GM21367 (cell line): ENCODE results near the gene TAF10.

Experiments used
- ATAC-seq: cut with Tn5 transposase; IDR thresholded peaks from one replicate; pipeline ENCODE4 v1.9.1; 2021; ENCODE audit not compliant: unreplicated experiment

Gene TAF10

DNA sequence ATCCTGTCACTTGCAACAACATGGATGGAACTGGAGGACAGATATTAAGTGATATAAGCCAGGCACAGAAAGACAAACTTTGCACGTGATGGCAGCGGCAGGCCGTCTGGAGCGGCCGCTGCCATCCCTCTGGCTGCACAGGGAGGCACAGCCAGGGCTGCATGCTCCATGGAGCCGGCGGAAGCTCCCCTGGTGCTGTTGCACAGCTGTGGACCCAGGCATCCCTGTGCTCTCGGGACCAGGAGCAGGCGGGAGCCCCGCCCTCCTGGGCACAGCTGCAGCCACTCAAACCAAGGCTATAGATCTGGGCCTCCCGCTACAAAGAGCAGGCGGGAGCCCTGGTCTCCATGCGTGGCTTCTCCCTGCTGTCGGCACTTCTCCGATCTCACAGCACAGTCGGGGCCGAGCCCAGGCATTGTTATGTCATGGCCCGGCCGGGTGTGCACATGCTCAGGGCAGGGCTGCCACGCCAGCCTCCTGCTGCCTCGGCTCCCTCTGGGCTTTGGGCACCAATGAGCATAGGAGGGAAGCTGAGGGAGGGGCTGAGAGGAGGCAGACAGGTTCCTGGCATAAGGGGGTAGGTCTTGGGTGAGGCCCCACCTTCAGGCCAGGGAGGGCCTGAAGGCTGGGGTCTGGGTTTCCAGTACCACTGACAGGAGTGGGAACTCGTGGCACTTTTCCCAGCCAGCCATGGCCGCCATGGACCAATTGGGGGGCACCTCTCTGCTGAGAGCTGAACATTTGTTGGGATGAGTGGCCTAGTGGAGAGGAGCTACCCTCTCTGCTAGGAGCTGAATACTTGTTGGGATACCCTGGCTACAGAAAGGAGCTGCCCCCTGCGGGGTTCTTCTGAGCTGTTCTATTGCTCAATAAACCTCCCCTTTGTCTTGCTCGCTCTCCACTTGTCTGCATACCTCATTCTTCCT is 25.3 kb downstream of the TAF10 start:
- ATAC-seq = no peak

DNA sequence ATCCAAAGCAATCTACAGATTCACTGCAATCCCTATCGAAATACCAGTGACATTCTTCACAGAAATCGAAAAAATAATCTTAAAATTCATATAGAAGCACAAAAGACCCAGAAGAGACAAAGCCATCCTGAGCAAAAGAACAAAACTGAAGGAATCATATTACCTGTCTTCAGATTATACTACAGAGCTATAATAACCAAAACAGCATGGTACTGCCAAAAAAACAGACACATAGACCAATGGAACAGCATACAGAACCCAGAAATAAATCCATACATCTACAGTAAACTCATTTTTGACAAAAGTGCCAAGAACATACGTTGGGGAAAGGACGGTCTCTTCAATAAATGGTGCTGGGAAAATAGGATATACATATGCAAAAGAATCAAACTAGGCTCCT is 27.5 kb downstream of the TAF10 start:
- ATAC-seq = no peak

DNA sequence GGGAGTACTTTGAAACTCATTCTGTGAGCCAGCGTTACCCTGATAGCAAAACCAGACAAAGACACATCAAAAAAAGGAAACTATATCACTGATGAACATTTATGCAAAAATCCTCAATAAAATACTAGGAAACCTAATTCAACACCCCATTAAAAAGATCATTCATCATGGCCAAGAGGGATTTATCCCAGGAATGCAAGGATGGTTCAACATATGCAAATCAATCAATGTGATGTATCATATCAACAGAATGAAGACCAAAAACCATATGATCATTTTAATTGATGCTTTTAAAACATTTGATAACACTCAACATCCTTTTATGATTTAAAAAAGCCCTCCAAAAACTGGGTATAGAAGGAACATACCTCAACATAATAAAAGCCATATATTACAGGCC is 28.4 kb downstream of the TAF10 start:
- no peak for ATAC-seq

DNA sequence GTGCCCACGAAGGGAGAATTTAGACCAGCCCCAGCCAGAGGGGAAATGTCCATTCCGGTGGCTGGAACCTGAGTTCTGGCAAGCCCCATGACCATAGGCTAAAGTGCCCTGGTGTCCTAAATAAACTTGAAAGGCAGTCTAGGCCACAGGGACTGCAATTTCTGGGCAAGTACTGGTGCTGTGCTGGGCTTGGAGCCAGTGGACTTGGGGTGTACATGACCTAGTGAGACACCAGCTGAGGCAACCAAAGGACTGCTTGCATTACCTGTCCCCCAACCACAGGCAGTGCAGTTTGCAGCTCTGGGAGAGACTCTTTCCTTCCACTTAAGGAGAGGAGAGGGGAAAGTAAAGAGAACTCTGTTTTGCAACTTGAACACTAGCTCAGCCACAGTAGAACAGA is 32.3 kb downstream of the TAF10 start:
- no peak for ATAC-seq

DNA sequence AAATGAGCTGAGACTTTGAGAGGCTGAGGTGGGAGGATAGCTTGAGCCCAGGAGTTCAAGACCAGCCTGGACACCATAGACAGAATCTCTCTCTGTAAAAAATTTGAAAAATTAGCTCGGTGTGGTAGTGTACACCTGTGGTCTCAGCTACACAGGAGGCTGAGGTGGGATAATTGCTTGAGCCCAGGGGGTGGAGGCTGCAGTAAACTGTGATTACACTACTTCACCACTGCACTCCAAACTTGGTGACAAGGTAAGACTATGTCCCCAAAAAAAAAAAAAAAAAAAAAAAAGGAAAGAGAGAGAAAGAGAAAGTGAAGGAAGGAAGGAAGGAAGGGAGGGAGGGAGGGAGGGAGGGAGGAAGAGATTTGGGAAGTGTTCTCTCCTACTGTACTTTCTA is 33.9 kb downstream of the TAF10 start:
- ATAC-seq = no peak

DNA sequence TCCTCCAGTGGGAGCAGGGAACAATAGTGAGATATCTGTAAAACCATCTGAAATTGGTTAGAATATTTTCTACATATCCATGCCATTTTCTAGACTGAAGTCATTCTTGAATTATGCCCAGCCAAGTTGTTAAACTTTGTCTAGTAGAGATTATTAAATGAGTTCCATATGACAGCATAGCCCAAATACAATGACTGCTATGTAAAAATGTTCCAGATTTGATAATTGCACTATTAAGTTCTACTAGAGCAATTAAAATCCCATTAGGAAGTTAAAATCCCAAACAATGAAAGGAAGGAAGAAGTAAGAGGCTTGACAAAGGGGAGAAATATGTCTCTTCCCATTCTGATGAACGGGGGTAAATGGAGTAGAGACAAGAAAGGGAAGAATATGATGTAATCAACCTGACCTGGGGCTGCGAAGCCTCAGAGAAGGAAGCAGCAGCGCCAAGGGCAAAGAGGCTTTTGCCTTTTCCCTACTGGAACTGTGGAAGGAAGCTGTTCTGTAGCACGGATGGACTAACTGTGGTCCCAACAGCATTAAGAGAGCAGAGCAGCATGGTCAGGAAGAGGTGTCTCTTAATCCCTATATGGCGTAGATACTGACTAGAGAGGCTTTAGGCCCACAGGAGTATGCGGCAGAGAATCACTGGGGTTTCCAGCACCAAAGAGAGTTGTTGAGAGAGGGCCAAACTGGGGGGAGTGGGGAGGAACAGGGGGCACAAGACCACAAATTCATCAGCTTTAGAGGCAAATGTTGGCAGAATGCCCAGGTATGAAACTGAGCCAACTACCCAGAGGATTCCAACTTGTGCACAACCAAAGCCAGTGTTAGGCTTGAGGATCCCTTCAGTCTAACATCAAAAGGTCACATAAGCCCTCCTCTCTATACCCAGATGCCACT is 35.3 kb downstream of the TAF10 start:
- no peak for ATAC-seq

DNA sequence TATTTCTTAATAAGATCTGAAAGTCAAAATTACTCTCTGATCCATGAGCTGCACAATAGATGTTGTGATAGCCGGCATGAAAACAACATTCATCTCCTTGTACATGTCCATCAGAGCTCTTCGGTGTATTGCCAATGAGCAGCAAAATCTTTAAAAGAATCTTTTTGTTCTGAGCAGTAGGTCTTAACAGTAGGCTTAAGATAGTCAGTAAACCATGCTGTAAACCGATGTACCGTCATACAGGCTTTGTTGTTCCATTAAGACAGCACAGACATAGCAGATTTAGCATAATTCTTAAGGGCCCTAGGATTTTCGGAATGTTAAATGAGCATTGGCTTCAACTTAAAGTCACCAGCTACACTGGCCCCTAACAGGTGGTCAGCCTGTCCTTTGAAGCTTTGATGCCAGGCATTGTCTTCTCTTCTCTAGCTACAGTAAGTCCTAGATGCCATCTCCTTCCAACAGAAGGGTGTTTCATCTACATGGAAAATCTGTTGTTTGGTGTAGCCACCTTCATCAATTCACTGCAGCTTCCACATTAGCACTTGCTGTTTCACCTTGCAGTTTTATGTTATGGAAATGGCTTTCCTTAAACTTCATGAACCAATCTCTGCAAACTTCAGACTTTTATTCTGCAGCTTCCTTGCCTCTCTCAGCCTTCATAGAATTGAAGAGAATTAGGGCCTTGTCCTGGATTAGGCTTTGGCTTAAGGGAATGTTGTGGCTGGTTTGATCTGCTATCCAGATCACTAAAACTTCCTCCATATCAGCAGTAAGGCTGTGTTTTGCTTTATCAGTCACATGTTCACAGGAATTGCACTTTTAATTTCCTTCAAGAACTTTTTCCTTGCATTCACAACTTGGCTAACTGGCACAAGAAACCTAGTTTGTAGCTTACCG is 37.0 kb downstream of the TAF10 start:
- ATAC-seq = no peak

DNA sequence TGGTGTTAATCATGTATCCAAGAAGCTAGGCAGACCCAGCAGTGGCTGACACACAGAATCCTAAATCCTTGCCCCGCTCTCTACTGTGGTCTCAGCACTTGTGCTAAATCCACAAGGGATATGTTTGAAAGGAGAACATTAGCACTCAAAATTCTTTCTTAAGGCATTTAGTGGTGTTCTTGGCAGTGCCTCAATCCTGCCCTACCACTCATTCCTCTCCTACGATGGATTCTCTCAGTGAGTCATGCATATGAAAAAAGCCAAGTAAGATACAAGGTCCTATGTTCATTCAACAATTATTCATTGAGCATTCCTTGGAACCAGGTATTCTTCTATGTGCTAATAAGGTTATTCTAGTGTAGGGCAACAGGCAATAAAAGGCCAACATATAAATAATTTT is 39.8 kb downstream of the TAF10 start:
- no peak for ATAC-seq

DNA sequence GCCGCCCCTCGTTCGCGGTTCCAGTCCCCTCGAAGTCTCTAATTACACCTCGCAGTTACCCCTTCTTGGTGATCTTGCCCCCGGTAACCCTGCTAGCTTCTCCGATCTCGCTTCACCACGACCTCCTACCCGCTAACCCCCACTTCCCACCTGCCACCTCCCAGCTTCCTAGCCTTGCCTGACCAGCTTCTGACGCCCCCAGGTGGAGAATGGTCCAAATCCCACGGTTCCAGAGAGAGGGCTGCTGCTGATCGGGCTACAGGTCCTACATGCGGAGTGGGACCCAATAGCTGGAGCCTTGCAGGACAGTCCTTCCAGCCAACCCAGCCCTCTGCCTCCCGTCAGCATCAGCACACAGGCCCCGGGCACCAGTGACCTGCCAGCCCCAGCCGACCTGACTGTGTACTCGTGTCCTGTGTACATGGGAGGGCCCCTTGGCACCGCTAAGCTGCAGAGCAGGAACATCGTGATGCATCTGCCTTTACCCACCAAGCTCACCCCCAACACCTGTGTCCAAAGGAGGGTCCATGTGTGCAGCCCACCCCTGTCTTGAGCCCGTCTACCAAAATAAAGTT is 40.5 kb downstream of the TAF10 start:
- ATAC-seq = no peak

DNA sequence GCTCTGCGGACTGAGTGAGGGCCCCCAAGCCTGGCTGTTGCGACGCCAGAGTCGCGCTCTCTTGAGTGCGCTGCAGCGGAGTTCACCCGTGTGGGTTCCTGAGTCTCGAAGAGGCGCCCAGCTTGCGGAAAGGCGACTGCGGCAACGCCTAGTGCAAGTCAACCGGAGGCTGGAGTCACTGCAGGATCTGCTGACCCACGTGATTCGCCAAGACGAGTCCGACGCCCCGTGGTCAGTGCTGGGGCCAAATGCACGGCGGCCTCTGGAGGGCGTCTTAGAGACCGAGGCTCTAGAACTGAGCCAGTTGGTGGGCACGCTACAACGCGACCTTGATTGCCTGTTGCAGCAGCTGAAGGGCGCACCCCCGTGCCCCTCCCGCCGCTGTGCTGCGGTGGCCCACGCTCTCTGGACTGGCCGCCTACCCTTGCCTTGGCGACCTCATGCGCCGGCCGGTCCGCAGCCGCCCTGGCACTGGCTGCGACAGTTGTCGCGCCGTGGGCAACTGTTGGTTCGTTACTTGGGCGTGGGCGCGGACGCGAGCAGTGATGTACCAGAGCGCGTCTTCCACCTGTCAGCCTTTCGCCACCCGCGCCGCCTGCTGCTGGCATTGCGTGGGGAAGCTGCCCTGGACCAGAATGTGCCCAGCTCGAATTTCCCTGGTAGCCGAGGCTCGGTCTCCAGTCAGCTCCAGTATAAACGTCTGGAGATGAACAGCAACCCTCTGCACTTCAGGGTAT is 41.2 kb downstream of the TAF10 start:
- no peak for ATAC-seq

DNA sequence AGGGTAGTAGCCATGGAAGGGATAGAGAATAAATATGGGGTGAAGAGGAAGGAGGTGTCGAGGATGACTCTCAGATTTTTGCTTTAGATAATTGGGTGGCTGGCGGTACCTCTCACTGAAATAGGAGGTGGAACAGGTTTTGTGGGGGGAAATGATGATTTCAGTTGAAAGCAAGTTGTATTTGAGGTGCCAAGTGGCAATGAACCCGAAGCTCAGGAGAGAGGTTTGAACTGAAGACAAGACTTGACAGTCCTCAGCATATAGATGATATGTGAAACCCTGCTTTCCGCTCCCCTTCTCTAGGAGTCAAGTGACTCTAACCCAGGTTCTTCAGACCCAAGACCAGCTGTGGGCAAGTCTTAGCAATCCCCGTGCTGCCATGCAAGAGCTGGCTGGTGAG is 42.3 kb downstream of the TAF10 start:
- ATAC-seq = no peak

DNA sequence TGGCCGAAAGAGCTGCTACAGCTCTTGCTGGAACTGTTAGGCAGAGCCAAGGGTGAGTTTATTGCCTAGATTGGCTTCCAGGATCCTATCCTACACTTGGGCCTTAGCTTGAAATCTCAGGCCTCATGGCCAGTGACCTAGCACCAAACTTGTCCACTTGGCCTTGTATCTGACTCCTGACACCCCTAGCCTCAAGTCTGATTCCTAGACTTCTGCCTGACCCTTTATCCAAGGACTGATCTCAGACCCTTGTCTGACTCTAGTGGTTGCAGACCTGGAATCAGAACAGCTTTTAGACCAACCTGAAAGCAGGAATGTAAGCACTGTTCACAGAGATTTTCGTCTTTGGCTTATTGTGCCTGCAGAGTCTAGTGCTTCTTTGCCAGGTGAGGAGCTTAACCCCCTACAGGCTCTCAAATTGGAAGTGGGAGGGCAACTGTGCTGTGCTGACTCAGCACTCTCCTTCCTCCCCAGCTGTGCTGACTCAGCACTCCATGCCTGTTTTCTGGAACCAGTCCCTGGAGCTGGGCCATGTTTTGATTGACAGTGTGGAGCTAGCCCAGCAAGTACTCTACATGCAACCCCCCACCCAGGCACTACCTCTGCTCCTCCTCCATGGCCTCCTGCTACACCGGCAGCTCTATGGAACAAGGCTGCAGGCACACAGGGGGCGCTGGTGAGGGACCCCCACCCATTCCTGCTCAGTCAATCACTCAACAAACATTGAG is 43.7 kb downstream of the TAF10 start:
- no peak for ATAC-seq

DNA sequence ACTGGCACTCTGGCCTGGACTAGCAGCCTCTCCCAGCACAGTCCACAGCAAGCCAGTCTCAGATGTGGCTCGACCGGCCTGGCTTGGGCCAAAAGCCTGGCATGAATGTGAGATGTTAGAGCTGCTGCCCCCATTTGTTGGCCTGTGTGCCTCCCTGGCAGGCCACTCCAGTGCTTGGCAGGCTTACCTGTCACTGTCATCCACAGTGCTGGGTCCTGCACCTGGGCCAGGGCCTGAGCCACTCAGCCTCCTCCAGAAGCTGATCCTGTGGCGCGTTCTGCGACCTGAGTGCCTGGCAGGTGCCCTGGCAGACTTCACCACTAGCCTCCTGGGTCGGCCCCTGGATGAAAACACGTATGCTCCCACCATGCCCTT is 44.7 kb downstream of the TAF10 start:
- ATAC-seq = no peak

DNA sequence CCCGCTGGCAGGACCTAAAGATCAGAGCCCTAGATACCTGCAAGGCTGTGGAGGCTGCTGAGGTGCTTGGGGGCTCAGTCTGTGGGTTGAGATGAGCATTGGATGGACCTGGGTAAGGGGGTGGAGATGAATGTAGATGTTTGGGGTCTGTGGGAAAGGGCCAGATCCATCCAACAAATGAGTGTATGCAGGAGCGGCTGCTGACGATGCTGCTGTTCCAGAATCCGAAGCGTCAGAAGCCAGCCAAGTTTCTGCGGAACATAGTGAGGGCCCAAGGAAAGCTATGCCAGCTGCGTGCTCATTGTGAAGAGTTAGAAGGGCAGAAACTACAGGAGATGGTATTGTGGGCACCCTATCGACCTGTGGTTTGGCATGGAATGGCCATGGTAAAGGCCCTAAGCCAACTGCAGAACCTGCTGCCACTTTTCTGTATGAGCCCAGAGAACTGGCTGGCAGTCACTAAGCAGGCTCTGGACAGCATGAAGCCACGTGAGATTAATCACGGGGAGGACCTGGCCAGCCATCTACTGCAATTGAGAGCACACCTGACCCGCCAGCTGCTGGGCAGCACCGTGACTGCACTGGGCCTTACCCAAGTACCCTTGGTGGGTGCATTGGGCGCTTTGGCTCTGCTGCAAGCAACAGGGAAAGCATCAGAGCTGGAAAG is 45.2 kb downstream of the TAF10 start:
- ATAC-seq = no peak

DNA sequence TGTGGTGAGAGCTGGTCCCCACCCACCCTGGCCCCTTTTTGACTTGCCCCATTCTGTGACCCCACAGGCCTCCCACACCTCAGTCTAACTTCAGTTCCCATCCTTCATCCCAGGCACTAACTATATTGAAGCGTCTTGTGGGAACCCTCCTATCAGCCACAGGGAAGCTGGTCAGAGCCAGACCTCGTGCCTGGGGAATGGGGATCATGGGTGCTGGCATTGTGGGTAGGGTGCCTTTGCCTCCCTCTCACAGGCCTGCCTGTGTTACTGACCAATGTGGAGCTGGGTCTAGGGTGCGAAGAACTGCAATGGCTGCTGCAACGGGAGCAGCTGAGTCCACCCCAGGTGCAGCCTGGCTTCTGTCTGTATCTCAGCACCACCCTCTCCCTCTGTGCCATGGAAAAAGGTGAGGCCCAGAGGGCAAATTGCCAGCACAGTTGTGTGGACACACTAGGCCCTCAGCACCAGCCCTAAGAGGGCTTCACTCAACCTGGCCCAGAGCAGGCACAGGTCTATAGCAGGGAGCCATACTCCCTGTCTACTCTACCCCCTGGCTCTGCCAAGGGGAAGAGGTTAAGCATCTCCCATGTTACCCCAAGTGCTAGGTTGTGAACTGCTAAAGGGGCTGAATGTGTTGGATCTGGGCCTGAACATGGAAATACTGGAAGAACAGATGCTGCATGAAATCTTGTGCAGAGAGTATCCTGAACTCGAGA is 45.9 kb downstream of the TAF10 start:
- ATAC-seq = no peak

DNA sequence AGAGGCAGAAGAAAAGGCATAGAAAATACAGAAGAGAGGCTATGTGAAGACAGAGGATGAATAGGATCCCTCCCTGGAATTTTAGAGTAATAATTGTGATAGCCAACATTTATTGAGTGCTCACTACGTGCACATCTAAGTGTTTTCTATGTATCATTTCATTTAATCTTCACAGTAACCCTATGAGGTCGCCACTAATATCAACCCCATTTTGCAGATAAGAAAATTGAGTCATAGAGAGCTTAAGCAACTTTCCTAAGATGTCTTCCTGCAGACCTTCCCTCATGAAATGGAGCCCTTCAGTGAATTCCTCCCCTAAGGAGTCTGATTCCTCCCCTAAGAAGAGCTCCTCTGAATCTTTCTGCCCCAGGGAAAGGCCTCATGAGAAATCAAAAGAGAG is 46.7 kb downstream of the TAF10 start:
- no peak for ATAC-seq

DNA sequence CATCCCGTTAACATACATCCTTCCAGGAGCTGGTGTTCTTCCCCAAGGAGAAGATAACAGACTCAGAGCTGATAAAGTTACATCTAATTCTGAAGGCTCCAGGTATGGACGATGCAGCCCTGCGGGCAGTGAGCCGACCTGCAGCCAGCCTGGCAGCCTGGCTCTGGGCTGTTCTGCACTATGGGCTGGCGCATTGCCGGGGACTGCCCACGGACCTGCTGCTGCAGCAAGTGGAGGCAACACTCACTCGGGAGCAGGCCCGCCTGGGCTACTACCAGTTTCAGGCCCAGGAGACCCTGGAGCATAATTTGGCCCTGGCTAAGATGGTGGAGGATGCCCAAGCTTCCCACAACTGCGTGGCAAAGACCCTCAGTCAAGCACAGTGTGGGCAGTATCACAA is 48.3 kb downstream of the TAF10 start:
- ATAC-seq = no peak

DNA sequence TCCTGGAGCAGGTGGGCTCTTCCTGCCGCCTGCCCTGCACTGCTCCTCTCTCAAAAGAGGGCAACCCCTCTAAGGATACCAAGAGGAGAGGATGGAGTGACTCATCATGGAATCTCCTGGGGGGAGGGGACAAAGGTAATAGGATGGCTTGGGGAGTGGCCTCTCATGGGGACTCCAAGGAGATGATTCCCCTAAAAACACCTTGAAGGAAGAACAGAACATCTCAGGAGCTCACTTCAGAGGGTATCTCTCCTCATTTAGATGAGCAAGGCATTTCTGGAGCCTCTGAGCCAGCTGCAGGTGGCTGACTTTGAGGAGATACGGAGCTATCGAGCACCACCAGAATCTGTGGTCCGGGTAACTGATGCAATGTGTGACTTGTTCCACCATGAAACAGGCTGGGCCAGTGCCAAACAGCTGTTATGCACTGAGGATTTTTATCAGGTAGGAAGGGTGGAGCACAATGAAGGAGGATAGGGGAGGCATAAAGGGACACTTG is 48.8 kb downstream of the TAF10 start:
- no peak for ATAC-seq
